ENCODE measurements around the gene SUCNR1.
"Not testable (repeated sequence)": the region's sequence is repeated elsewhere in the genome, so short reads cannot be mapped to it uniquely, and the experiment has no call there.

DNA sequence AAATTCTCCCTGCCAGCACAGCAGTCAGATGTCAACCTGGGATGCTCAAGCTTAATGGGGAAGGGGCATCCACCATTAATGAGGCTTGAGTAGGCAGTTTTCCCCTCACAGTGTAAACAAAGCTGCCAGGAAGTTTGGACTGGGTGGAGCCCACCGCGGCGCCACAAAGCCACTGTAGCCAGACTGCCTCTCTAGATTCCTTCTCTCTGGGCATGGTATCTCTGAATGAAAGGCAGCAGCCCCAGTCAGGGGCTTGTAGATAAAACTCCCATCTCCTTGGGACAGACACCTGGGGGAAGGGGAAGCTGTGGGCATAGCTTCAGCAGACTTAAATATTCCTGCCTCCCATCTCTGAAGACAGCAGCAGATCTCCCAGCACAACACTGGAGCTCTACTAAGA, 12.0 kb downstream of the SUCNR1 start:
- TF ChIP-seq, protein P1, sequence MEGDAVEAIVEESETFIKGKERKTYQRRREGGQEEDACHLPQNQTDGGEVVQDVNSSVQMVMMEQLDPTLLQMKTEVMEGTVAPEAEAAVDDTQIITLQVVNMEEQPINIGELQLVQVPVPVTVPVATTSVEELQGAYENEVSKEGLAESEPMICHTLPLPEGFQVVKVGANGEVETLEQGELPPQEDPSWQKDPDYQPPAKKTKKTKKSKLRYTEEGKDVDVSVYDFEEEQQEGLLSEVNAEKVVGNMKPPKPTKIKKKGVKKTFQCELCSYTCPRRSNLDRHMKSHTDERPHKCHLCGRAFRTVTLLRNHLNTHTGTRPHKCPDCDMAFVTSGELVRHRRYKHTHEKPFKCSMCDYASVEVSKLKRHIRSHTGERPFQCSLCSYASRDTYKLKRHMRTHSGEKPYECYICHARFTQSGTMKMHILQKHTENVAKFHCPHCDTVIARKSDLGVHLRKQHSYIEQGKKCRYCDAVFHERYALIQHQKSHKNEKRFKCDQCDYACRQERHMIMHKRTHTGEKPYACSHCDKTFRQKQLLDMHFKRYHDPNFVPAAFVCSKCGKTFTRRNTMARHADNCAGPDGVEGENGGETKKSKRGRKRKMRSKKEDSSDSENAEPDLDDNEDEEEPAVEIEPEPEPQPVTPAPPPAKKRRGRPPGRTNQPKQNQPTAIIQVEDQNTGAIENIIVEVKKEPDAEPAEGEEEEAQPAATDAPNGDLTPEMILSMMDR (IDR thresholded peaks at IDR 0.05): not testable (repeated sequence)
- TF ChIP-seq ZBTB21 (CRISPR knock-in tag; IDR thresholded peaks at IDR 0.05; ENCODE audit: borderline replicate concordance); NFE2L1 (CRISPR knock-in tag; IDR thresholded peaks at IDR 0.05); CREM (CRISPR knock-in tag; IDR thresholded peaks at IDR 0.05): not testable (repeated sequence)
- TF ChIP-seq, protein P2, sequence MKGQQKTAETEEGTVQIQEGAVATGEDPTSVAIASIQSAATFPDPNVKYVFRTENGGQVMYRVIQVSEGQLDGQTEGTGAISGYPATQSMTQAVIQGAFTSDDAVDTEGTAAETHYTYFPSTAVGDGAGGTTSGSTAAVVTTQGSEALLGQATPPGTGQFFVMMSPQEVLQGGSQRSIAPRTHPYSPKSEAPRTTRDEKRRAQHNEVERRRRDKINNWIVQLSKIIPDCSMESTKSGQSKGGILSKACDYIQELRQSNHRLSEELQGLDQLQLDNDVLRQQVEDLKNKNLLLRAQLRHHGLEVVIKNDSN (CRISPR knock-in tag; IDR thresholded peaks at IDR 0.05): not testable (repeated sequence)
- TF ChIP-seq, protein P3, sequence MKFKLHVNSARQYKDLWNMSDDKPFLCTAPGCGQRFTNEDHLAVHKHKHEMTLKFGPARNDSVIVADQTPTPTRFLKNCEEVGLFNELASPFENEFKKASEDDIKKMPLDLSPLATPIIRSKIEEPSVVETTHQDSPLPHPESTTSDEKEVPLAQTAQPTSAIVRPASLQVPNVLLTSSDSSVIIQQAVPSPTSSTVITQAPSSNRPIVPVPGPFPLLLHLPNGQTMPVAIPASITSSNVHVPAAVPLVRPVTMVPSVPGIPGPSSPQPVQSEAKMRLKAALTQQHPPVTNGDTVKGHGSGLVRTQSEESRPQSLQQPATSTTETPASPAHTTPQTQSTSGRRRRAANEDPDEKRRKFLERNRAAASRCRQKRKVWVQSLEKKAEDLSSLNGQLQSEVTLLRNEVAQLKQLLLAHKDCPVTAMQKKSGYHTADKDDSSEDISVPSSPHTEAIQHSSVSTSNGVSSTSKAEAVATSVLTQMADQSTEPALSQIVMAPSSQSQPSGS (CRISPR knock-in tag; IDR thresholded peaks at IDR 0.05; ENCODE audit: borderline replicate concordance, low read depth): not testable (repeated sequence)
